ENCODE measurements around the gene COX19.

The COX19 gene

GRCh38 chr7:979151-979550 lies 3.8 kb upstream of the COX19 start:
- in situ Hi-C loops (cut with HindIII; ENCODE audit: low sequenced_read_pairs): no loop called here

- in situ Hi-C loops (cut with HindIII; ENCODE audit: low sequenced_read_pairs): no loop called here
Measured at GRCh38 chr7:978416-979091, 3.2 kb upstream of the COX19 start.

- in situ Hi-C loops (cut with HindIII; ENCODE audit: low sequenced_read_pairs): no loop called here
Measured at GRCh38 chr7:978049-978346, 2.6 kb upstream of the COX19 start.

- in situ Hi-C loops (cut with HindIII; ENCODE audit: low sequenced_read_pairs): no loop called here
Measured at GRCh38 chr7:977326-978048, 2.1 kb upstream of the COX19 start.

- in situ Hi-C loops (cut with HindIII; ENCODE audit: low sequenced_read_pairs): no loop called here
Measured at GRCh38 chr7:976901-977325, 1.6 kb upstream of the COX19 start.

- in situ Hi-C loops (cut with HindIII; ENCODE audit: low sequenced_read_pairs): no loop called here
Measured at GRCh38 chr7:975702-976473, 539 bp upstream of the COX19 start.

- in situ Hi-C loops (cut with HindIII; ENCODE audit: low sequenced_read_pairs): loop anchor here (5.0 to 25.0 kb wide), 2 partner anchors 73 to 188 kb away; partner anchors contain the start of gene ZFAND2A
Measured at GRCh38 chr7:974172-974571, 1.2 kb downstream of the COX19 start.

GRCh38 chr7:973312-973711 lies 2.0 kb downstream of the COX19 start:
- in situ Hi-C loops (cut with HindIII; ENCODE audit: low sequenced_read_pairs): loop anchor here (5.0 to 25.0 kb wide), 2 partner anchors 74 to 189 kb away; partner anchors contain the start of gene ZFAND2A

GRCh38 chr7:972676-973309 lies 2.6 kb downstream of the COX19 start:
- in situ Hi-C loops (cut with HindIII; ENCODE audit: low sequenced_read_pairs): loop anchor here (5.0 to 25.0 kb wide), 2 partner anchors 75 to 190 kb away; partner anchors contain the start of gene ZFAND2A

GRCh38 chr7:972110-972509 lies 3.2 kb downstream of the COX19 start:
- in situ Hi-C loops (cut with HindIII; ENCODE audit: low sequenced_read_pairs): loop anchor here (5.0 to 25.0 kb wide), 2 partner anchors 75 to 190 kb away; partner anchors contain the start of gene ZFAND2A

- in situ Hi-C loops (cut with HindIII; ENCODE audit: low sequenced_read_pairs): loop anchor here (5.0 to 25.0 kb wide), 2 partner anchors 77 to 192 kb away; partner anchors contain the start of gene ZFAND2A
Measured at GRCh38 chr7:970744-971143, 4.6 kb downstream of the COX19 start.

- in situ Hi-C loops (cut with HindIII; ENCODE audit: low sequenced_read_pairs): loop anchor here (10.0 to 25.0 kb wide), 2 partner anchors 185 to 193 kb away; partner anchors contain the start of gene ZFAND2A
Measured at GRCh38 chr7:969403-969802, 5.9 kb downstream of the COX19 start.

GRCh38 chr7:968205-969105 lies 6.9 kb downstream of the COX19 start:
- in situ Hi-C loops (cut with HindIII; ENCODE audit: low sequenced_read_pairs): loop anchor here (10.0 to 25.0 kb wide), 2 partner anchors 184 to 194 kb away; partner anchors contain the start of gene ZFAND2A

GRCh38 chr7:967361-968082 lies 7.8 kb downstream of the COX19 start:
- in situ Hi-C loops (cut with HindIII; ENCODE audit: low sequenced_read_pairs): loop anchor here (10.0 to 25.0 kb wide), 2 partner anchors 183 to 195 kb away; partner anchors contain the start of gene ZFAND2A

- in situ Hi-C loops (cut with HindIII; ENCODE audit: low sequenced_read_pairs): loop anchor here (10.0 to 25.0 kb wide), 2 partner anchors 182 to 196 kb away; partner anchors contain the start of gene ZFAND2A
Measured at GRCh38 chr7:966291-967069, 8.9 kb downstream of the COX19 start.

- in situ Hi-C loops (cut with HindIII; ENCODE audit: low sequenced_read_pairs): loop anchor here (5.0 to 25.0 kb wide), 3 partner anchors 72 to 198 kb away; partner anchors contain the start of gene ZFAND2A
Measured at GRCh38 chr7:964401-965231, 10.7 kb downstream of the COX19 start.

Data from endothelial cell of hepatic sinusoid (primary cell).